ENCODE data around the gene DAP.

DAP gene

DNA sequence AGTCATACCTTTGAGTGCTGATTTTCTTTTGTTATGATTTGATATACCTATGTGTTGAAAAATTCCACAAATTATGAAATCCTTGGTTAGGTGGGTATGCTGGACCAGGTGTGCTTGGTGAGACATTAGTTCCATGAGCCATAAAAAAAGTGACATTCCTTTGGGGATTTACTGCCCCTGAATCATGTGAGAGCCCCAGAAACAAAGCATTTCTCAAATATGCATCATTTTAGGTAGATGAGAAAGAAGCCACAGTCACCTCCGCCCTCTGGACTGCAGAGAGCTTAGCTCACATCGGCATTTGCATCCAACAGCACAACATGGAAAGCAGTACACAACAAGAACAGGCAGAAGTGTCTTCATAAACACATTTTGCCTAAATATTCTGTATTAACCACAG, 55.3 kb downstream of the DAP start:
- no peaks in the 10 kb centered on the region for H3K9me2 ChIP-seq (replicated peaks; ENCODE audit: insufficient read depth, low read length)
- no peaks in the 10 kb centered on the region for H3K9me3 ChIP-seq (ENCODE audit: insufficient read depth, low read length)
- no peaks in the 10 kb centered on the region for H3K36me3 ChIP-seq (ENCODE audit: low read length)
- H3K79me2 ChIP-seq (ENCODE audit: insufficient read depth, low read length): 0 out of 2 replicates have a peak, but pooled peaks cover 5% of the 10 kb centered on the region
- H3K4me2 ChIP-seq (ENCODE audit: low read depth, low read length, poor library complexity, severe bottlenecking): no peak overlapping the region
- no peak overlapping the region for H3K9ac ChIP-seq (ENCODE audit: low read length)
- H3K27me3 ChIP-seq (ENCODE audit: low read length): no peaks in the 10 kb centered on the region
- H3K4me3 ChIP-seq (ENCODE audit: insufficient read depth, low read length, poor library complexity, severe bottlenecking): no peak overlapping the region
- peaks cover 6% of the 10 kb centered on the region; the same call in 1 of the 2 replicates for H3F3A ChIP-seq (ENCODE audit: insufficient read depth)
- no peaks in the 10 kb centered on the region for H4K20me1 ChIP-seq (ENCODE audit: low read depth, low read length)
- H2AFZ ChIP-seq (ENCODE audit: low read depth, low read length, severe bottlenecking): no peak overlapping the region
- TF ChIP-seq EZH2phosphoT487 (conservative IDR thresholded peaks at IDR 0.05; ENCODE audit: low read length): no peak
- TF ChIP-seq, protein P1, sequence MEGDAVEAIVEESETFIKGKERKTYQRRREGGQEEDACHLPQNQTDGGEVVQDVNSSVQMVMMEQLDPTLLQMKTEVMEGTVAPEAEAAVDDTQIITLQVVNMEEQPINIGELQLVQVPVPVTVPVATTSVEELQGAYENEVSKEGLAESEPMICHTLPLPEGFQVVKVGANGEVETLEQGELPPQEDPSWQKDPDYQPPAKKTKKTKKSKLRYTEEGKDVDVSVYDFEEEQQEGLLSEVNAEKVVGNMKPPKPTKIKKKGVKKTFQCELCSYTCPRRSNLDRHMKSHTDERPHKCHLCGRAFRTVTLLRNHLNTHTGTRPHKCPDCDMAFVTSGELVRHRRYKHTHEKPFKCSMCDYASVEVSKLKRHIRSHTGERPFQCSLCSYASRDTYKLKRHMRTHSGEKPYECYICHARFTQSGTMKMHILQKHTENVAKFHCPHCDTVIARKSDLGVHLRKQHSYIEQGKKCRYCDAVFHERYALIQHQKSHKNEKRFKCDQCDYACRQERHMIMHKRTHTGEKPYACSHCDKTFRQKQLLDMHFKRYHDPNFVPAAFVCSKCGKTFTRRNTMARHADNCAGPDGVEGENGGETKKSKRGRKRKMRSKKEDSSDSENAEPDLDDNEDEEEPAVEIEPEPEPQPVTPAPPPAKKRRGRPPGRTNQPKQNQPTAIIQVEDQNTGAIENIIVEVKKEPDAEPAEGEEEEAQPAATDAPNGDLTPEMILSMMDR (IDR thresholded peaks at IDR 0.05; ENCODE audit: insufficient read depth, low read length, poor library complexity, severe bottlenecking): no peak
- H3K27ac ChIP-seq (ENCODE audit: low read depth, low read length): no peak overlapping the region

DNA sequence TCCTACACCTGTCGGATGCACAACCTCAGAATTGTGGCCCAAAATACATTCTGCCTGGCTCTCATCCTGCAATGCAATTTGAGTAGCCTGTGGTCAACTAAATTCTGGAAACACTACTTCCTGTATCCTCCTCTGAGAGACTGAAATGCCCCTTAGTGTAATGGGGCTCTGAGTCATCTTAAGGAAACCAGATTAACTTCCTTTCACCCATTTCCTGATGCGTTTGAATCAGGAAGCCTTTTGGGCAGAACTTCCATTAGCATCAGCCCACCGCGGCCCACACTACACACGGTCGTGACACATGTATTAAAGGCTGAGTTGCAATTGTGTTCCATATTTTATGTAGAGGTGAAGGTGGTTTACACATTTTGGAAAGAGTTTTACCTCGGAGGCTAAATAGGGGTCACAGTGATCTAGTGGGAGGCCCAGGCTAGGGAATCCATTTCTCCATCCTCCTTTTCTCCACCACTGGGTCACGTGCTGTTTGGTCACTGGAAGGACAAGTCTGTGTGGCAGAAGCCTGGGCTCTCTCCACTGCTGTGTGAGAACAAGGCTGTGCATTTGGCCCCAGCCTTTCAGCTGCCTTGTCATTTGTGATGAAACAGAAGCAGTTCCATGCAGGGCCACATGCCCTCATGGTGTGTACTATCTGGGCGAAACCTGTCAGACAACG, 55.9 kb downstream of the DAP start:
- H3K79me2 ChIP-seq (ENCODE audit: insufficient read depth, low read length): 0 out of 2 replicates have a peak, but pooled peaks cover 6% of the 10 kb centered on the region
- H4K20me1 ChIP-seq (ENCODE audit: low read depth, low read length): no peaks in the 10 kb centered on the region
- H3K36me3 ChIP-seq (ENCODE audit: low read length): no peaks in the 10 kb centered on the region
- H3K9me3 ChIP-seq (ENCODE audit: insufficient read depth, low read length): no peaks in the 10 kb centered on the region
- no peak for TF ChIP-seq EZH2phosphoT487 (conservative IDR thresholded peaks at IDR 0.05; ENCODE audit: low read length)
- TF ChIP-seq, protein P1 (IDR thresholded peaks at IDR 0.05; ENCODE audit: insufficient read depth, low read length, poor library complexity, severe bottlenecking): no peak
- no peak overlapping the region for H3K9ac ChIP-seq (ENCODE audit: low read length)
- H2AFZ ChIP-seq (ENCODE audit: low read depth, low read length, severe bottlenecking): no peak overlapping the region
- H3K27me3 ChIP-seq (ENCODE audit: low read length): no peaks in the 10 kb centered on the region
- no peak overlapping the region for H3K27ac ChIP-seq (ENCODE audit: low read depth, low read length)
- H3K4me2 ChIP-seq (ENCODE audit: low read depth, low read length, poor library complexity, severe bottlenecking): no peak overlapping the region
- no peaks in the 10 kb centered on the region for H3K9me2 ChIP-seq (replicated peaks; ENCODE audit: insufficient read depth, low read length)
- no peak overlapping the region for H3K4me3 ChIP-seq (ENCODE audit: insufficient read depth, low read length, poor library complexity, severe bottlenecking)
- peaks cover 12% of the 10 kb centered on the region; the same call in 1 of the 2 replicates for H3F3A ChIP-seq (ENCODE audit: insufficient read depth)

DNA sequence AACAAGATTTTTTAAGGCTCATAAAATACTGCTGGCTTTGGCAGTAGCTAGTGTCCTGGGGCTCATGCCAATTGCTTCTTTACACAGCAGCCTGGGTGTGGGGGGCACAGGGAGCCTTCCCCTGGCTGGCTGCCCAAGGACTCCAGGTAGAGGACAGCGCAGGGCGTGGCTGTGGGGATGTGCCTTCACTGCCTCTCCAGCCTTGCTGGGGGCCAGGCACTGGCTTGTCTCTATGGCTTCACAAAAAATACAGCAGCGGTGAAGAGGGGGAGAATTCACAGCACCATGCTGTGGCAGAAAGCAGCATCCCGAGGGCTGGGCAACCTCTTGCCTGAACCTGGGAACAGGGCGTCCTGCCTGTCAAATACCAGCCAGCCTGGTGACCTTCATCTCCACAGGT, 57.4 kb downstream of the DAP start:
- H3K4me3 ChIP-seq (ENCODE audit: insufficient read depth, low read length, poor library complexity, severe bottlenecking): no peak overlapping the region
- peaks cover 12% of the 10 kb centered on the region; the same call in 1 of the 2 replicates for H3F3A ChIP-seq (ENCODE audit: insufficient read depth)
- TF ChIP-seq EZH2phosphoT487 (conservative IDR thresholded peaks at IDR 0.05; ENCODE audit: low read length): no peak
- TF ChIP-seq, protein P1 (IDR thresholded peaks at IDR 0.05; ENCODE audit: insufficient read depth, low read length, poor library complexity, severe bottlenecking): no peak
- H2AFZ ChIP-seq (ENCODE audit: low read depth, low read length, severe bottlenecking): no peak overlapping the region
- no peaks in the 10 kb centered on the region for H3K27me3 ChIP-seq (ENCODE audit: low read length)
- H4K20me1 ChIP-seq (ENCODE audit: low read depth, low read length): no peaks in the 10 kb centered on the region; the same call in 1 of the 2 replicates
- no peak overlapping the region for H3K4me2 ChIP-seq (ENCODE audit: low read depth, low read length, poor library complexity, severe bottlenecking)
- H3K9ac ChIP-seq (ENCODE audit: low read length): no peak overlapping the region
- no peak overlapping the region for H3K27ac ChIP-seq (ENCODE audit: low read depth, low read length)
- 0 out of 2 replicates have a peak, but pooled peaks cover 6% of the 10 kb centered on the region for H3K79me2 ChIP-seq (ENCODE audit: insufficient read depth, low read length)
- no peaks in the 10 kb centered on the region for H3K36me3 ChIP-seq (ENCODE audit: low read length)
- H3K9me2 ChIP-seq (replicated peaks; ENCODE audit: insufficient read depth, low read length): no peaks in the 10 kb centered on the region
- H3K9me3 ChIP-seq (ENCODE audit: insufficient read depth, low read length): no peaks in the 10 kb centered on the region

Data from SU-DHL-6 (cell line).